Right lobe of liver (tissue), 6 donors: ENCODE measurements around the gene NOS1. TPM values are rescaled to one million over a fixed set of nuclear protein-coding genes. Genes with fewer than 3 reads are reported as not detected.

Experiments used
- ATAC-seq, 4 donors: fragments of 200-7000 bp; cut with Tn5 transposase; one replicate each; pipeline ENCODE4 v1.9.1; 2020; ENCODE audit warnings: mild to moderate bottlenecking in 4 of 4, moderate library complexity in 4 of 4
- DNase-seq, 3 donors: peaks; one replicate each; pipeline ENCODE4 v3.0.0-alpha.2; 2020
- H3K27ac ChIP-seq, 3 donors: fragments of 200-600 bp; one replicate each; pipeline ENCODE4 v1.8.0; 2022
- H3K27me3 ChIP-seq, 2 donors: fragments of 200-600 bp; one replicate each; pipeline ENCODE4 v1.8.0; 2022
- H3K36me3 ChIP-seq, 4 donors: fragments of 200-600 bp; sonication (generic) in 1 of 4; one replicate each; pipeline versions ENCODE4 v1.5.1 to v1.8.0; 2017 to 2022; ENCODE audit warnings: control low read depth in 1 of 4
- H3K4me1 ChIP-seq, 4 donors: fragments of 200-600 bp; sonication (generic) in 1 of 4; one replicate each; pipeline versions ENCODE4 v1.5.1 to v1.8.0; 2017 to 2022; ENCODE audit warnings: control low read depth in 1 of 4
- H3K4me3 ChIP-seq, 3 donors: fragments of 200-600 bp; one replicate each; pipeline ENCODE4 v1.8.0; 2022
- H3K9me3 ChIP-seq, 4 donors: fragments of 200-600 bp; sonication (generic) in 1 of 4; one replicate each; pipeline versions ENCODE4 v1.5.1 to v1.8.0; 2017 to 2022; ENCODE audit warnings: control low read depth in 1 of 4
- POLR2A ChIP-seq: fragments of 450-650 bp; IDR thresholded peaks from one replicate; pipeline ENCODE4 v1.6.1; 2017; ENCODE audit warnings: antibody characterized with exemption, mild to moderate bottlenecking
- WGBS: methylation state at CpG from one replicate; pipeline ENCODE4 v1.1.6; 2018; ENCODE audit warnings: low coverage, low lambda C conversion rate; ENCODE audit not compliant: insufficient coverage; ENCODE audit errors: missing lambda C conversion rate; 5-methylcytosine and 5-hydroxymethylcytosine counted together
- intact Hi-C, 2 donors: fragments of 100-400 bp; cut with DNase I; formaldehyde crosslinking; loops; one replicate each; pipeline versions ENCODE4 v1.11.2 to v1.14.1; 2022
- total RNA-seq, 6 experiments: library from RNA; depleted of rRNA in 2 of 6; stranded (reverse); fragments of >200 nt in 2 of 6; fragmentation: NEBNext Ultra II Directional in 3 of 6; extraction: Animal tissue kit (Norgen Biotek cat#: 25700) in 3 of 6; gene quantifications; one replicate each; pipeline versions ENCODE4 v1.1.0 to v1.2.4, GENCODE V29; 2016 to 2023
- TF ChIP-seq, protein P1 (sequence below), 4 donors: fragments of 200-600 bp in 3 of 4; fragments of 450-650 bp in 1 of 4; IDR thresholded peaks; one replicate each; pipeline versions ENCODE4 v1.5.1 to v1.8.0; 2016 to 2022; ENCODE audit warnings: antibody characterized with exemption in 4 of 4, mild to moderate bottlenecking in 2 of 4
- donor health status: DM: no; HTN: yes; CAD: no.
- donor health status: DM: no; HTN: no; CAD: no.
- donor health status: DM: no; HTN: no; CAD: no.
- donor health status: DM: no; HTN: yes; CAD: no.
- donor health status: DM: no; HTN: yes; CAD: no.

The NOS1 gene
- total RNA-seq, 6 experiments from 2014 or later: under 0.01 to 0.12 (median 0.05) TPM

DNA sequence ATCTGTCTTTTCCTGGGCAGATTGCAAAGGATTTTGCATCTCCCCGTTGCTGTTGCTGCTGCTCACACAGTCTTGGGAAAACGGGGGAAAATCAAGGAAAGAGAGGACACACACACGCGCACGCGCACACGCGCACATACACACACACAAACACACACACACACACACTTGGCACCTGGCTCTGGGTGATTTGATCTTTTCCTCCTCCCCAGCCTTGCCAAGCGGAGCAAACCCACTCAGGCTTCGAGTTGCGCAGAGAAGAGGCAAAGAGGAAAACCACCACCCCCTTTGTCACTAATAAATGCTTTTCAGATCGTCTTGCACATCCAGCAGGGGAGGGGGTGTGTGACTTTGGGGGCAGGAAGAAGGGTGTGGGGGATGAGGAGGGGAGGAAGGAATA lies 965 bp upstream of the NOS1 start:
- Histone ChIP-seq H3K27me3 (peaks cover 10 to 18% of the 10 kb centered on the region in 2 donors), H3K4me3 (no peak overlapping the region), H3K4me1 (peaks cover 0 to 7% (median 0%) of the 10 kb centered on the region in 4 donors), H3K27ac (no peak overlapping the region), H3K9me3 (no peaks in the 10 kb centered on the region), H3K36me3 (no peaks in the 10 kb centered on the region)
- TF ChIP-seq, protein P1, sequence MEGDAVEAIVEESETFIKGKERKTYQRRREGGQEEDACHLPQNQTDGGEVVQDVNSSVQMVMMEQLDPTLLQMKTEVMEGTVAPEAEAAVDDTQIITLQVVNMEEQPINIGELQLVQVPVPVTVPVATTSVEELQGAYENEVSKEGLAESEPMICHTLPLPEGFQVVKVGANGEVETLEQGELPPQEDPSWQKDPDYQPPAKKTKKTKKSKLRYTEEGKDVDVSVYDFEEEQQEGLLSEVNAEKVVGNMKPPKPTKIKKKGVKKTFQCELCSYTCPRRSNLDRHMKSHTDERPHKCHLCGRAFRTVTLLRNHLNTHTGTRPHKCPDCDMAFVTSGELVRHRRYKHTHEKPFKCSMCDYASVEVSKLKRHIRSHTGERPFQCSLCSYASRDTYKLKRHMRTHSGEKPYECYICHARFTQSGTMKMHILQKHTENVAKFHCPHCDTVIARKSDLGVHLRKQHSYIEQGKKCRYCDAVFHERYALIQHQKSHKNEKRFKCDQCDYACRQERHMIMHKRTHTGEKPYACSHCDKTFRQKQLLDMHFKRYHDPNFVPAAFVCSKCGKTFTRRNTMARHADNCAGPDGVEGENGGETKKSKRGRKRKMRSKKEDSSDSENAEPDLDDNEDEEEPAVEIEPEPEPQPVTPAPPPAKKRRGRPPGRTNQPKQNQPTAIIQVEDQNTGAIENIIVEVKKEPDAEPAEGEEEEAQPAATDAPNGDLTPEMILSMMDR (IDR thresholded peaks at IDR 0.05): no peak
- TF ChIP-seq POLR2A: no peak
- ATAC-seq (no peak), DNase-seq (no peak)
- intact Hi-C loops: loop anchor here in 1 of 2 donors (10.0 kb wide), 1 partner anchor 472 kb away; no protein-coding TSS in a partner anchor
- WGBS: 71% methylated on average over 11 of the region's 12 CpGs

DNA sequence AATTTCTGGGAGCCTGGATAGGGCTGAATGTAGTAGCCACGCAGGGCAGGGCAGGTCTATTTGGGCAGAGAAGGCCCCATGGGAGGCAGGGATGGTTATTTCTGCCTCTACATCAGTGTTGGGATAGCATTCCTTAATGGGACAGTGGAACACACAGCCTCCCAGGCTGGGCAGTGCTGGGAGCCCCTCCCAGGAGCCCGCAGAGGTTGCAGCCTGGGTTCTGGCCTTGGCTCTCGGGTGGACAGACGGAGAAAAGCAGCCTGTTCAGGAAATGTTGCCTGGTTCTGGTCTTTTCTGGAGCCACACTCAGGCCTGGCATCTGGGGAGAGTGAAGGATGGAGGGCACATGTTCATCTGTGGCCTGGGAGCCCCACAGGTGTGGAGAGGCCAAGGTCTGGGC lies 479 bp upstream of the NOS1 start:
- intact Hi-C loops: loop anchor here in 1 of 2 donors (10.0 kb wide), 1 partner anchor 473 kb away; no protein-coding TSS in a partner anchor

DNA sequence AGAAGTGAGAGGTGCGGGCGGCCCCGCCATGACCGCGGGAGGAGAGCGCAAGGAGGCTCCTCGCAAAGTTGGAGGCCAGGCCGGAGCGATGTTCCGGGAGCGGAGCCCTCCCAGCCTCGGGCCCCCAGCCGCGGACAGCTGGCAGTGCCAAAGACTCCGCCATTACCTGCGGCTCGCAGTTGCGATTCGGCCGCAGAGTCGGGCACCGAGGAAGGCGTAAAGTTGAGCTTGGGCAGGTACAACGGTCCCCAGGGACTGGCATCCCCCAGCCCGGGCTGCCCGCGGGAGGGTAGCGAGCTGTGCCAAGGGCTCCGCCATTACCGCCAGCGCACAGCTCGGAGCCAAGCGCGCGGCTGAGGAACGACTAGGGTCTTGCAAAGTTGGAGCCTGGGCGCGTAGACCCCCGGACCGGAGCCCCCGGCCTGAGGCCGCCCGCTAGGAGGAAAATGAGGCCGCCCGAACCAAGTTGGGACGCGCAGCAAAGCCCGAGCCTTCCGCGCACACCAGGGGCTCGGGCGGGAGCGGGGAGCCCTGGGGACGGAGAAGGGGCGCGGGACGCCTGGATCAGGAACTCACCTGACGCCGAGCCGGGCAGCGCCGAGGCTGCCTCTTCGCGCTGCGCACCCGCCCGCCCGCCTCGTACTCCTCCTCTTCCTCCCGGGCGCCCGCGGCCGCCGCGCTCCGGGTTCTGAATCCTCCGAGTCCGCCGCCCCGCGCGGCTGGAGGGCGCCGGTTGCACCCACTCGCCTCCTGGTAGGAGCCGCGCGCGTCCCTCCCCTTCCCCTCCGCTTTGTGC lies 677 bp downstream of the NOS1 start:
- H3K27me3 ChIP-seq: peaks cover 10 to 18% of the 10 kb centered on the region in 2 donors
- intact Hi-C loops: loop anchor here in 1 of 2 donors (10.0 kb wide), 1 partner anchor 474 kb away; no protein-coding TSS in a partner anchor

More for the DNA sequence above, 479 bp upstream of the NOS1 start:
- DNase-seq (no peak), ATAC-seq (no peak)
- H3K27me3 ChIP-seq: peaks cover 10 to 18% of the 10 kb centered on the region in 2 donors
- WGBS: 46% methylated on average over 3 of the region's 4 CpGs
- no peaks in the 10 kb centered on the region for H3K9me3 ChIP-seq
- no peak overlapping the region for H3K4me3 ChIP-seq
- H3K4me1 ChIP-seq: peaks cover 0 to 7% (median 0%) of the 10 kb centered on the region in 4 donors
- no peak overlapping the region for H3K27ac ChIP-seq
- H3K36me3 ChIP-seq: no peaks in the 10 kb centered on the region
- TF ChIP-seq, protein P1 (IDR thresholded peaks at IDR 0.05): no peak
- TF ChIP-seq POLR2A: no peak

DNA sequence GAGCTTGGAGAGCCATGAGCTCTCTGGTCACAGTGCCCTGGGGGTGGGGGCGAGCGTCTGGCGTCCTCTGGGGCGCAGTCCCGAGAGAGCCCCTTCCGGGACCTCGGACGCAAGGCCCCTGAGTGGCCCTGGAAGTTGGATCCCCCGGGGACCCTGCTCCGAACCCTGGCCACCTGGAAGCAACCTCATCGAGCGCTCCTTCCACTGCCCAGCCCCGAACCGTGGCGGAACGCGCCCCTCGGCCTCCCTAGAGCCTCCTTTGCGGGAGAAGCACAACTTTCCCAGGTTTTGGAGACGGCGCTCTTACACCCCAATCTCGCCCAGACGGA lies 1.2 kb downstream of the NOS1 start:
- H3K4me1 ChIP-seq: peaks cover 0 to 7% (median 0%) of the 10 kb centered on the region in 4 donors
- H3K36me3 ChIP-seq: no peaks in the 10 kb centered on the region
- H3K27me3 ChIP-seq: peaks cover 10 to 18% of the 10 kb centered on the region in 2 donors
- ATAC-seq (no peak), DNase-seq (no peak)
- no peak overlapping the region for H3K27ac ChIP-seq
- no peak overlapping the region for H3K4me3 ChIP-seq
- 0% methylated on average over 1 of the region's 23 CpGs for WGBS
- no peak for TF ChIP-seq POLR2A
- TF ChIP-seq, protein P1 (IDR thresholded peaks at IDR 0.05): no peak
- H3K9me3 ChIP-seq: no peaks in the 10 kb centered on the region
- intact Hi-C loops: loop anchor here in 1 of 2 donors (10.0 kb wide), 1 partner anchor 475 kb away; no protein-coding TSS in a partner anchor

More for the DNA sequence above, 677 bp downstream of the NOS1 start:
- DNase-seq (no peak), ATAC-seq (no peak)
- Histone ChIP-seq H3K36me3 (no peaks in the 10 kb centered on the region), H3K4me3 (no peak overlapping the region), H3K27ac (no peak overlapping the region), H3K4me1 (peaks cover 0 to 7% (median 0%) of the 10 kb centered on the region in 4 donors), H3K9me3 (no peaks in the 10 kb centered on the region)
- 5% methylated on average over 22 of the region's 91 CpGs for WGBS
- no peak for TF ChIP-seq POLR2A
- TF ChIP-seq, protein P1 (IDR thresholded peaks at IDR 0.05): no peak
